Mucosa of stomach (tissue), 1 donor: Measurements from ENCODE around the gene AADACL2.

Experiments
- H3K27me3 ChIP-seq: one replicate; pipeline ENCODE4 v1.7.0; 2013; ENCODE audit warnings: mild to moderate bottlenecking, low read length; ENCODE audit not compliant: control insufficient read depth, insufficient read depth
- H3K36me3 ChIP-seq: one replicate; pipeline ENCODE4 v1.7.0; 2013; ENCODE audit warnings: low read length; ENCODE audit not compliant: control insufficient read depth, insufficient read depth
- H3K4me1 ChIP-seq: one replicate; pipeline ENCODE4 v1.7.0; 2013; ENCODE audit warnings: mild to moderate bottlenecking, low read length; ENCODE audit not compliant: control insufficient read depth, insufficient read depth
- H3K4me3 ChIP-seq: one replicate; pipeline ENCODE4 v1.7.0; 2013; ENCODE audit warnings: low read length
- H3K9ac ChIP-seq: one replicate; pipeline ENCODE4 v1.7.0; 2013; ENCODE audit warnings: mild to moderate bottlenecking, low read length, moderate library complexity
- H3K9me3 ChIP-seq: one replicate; pipeline ENCODE4 v1.7.0; 2013; ENCODE audit warnings: mild to moderate bottlenecking, low read length, moderate library complexity; ENCODE audit not compliant: control insufficient read depth
- donor health status: Pancreatic carcinoma.

The AADACL2 gene

DNA sequence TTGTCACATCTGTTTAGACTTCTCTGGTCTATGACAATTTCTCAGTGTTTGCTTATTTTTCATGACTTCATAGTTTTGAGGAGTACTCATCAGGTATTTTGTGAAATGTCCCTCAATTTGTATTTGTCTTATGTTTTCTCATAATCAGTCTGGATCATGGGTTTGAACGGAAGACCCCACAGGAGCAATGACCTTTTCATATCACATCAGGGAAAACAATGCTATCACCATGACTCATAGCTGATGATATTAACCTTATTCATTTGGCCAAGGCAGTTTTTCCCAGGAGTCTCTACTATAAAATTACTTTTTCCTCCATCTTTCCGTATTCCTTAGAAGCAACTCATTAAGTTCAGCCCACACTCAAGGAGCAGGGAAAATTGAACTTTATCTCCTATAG lies 32.7 kb downstream of the AADACL2 start:
- H3K27me3 ChIP-seq = no peaks in the 10 kb centered on the region
- H3K36me3 ChIP-seq = no peaks in the 10 kb centered on the region
- H3K9ac ChIP-seq = peak overlapping the region; percentile 68
- peaks cover 14% of the 10 kb centered on the region for H3K4me1 ChIP-seq
- no peaks in the 10 kb centered on the region for H3K9me3 ChIP-seq
- no peak overlapping the region for H3K4me3 ChIP-seq

DNA sequence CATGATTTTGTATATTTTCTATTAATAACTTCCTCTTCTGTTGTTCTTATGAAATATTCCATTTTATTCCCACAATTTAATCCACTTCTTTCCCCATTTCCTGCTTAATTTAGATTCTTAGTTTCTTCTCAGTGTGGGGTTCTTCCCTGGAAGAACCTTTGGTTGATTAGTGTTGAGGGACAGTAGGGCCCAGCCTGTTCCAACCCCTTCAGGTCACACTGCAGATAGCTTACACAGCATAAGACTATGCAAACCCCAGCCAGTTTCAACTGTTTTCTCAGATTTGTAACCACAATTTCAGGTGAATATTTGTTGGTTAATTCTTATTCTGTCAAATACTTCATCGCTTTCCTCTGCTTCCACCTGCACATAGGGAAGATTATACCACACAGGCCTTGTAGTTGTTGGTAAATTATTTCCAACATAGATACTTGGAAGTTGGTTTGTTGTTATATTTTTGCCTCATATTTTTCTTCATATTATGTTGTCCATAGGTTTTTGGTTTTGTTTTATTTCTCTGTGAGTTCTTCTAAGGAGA lies 34.7 kb downstream of the AADACL2 start:
- no peaks in the 10 kb centered on the region for H3K9me3 ChIP-seq
- no peak overlapping the region for H3K4me3 ChIP-seq
- H3K9ac ChIP-seq = peak overlapping the region; percentile 68
- peaks cover 20% of the 10 kb centered on the region for H3K4me1 ChIP-seq
- H3K27me3 ChIP-seq = no peaks in the 10 kb centered on the region
- no peaks in the 10 kb centered on the region for H3K36me3 ChIP-seq

DNA sequence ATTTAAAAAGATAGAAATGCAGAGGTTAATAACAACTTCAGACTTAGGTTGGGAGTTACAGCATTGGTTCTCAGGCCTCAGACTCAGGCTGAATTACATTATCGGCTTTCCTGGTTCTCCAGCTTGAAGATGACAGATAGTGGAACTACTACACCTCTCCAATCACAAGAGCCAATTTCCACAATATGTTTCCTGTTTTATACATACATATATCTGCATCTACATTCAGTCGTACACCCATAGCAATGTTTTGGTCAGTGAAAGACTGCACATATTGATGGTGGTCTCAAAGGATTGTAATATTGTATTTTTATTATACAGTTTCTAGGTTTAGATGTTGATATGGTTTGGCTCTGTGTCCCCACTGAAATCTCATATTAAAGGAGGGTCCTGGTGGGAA lies 35.4 kb downstream of the AADACL2 start:
- Histone ChIP-seq H3K36me3 (no peaks in the 10 kb centered on the region), H3K9me3 (no peaks in the 10 kb centered on the region), H3K9ac (peak overlapping the region; percentile 68), H3K4me3 (no peak overlapping the region), H3K4me1 (peaks cover 20% of the 10 kb centered on the region), H3K27me3 (no peaks in the 10 kb centered on the region)

DNA sequence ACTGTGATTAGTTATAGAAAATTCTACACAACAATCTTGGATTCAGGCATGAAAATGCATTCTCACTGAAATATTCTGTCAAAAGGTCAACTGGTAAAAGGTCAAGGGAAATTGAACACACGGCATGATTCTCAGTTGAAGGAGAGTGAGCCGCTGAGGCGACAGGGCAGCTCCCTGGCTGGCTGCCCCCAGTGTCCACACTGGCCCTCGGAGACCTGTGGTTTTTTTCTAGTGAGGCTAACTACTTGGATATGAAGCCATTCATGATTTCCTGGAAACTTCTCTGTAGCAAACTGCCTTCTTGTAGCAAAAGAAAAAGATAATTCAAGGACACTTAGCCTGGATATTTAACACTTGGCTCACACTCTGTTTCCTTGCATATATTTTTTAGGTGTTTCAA lies 37.2 kb downstream of the AADACL2 start:
- H3K9me3 ChIP-seq = no peaks in the 10 kb centered on the region
- H3K27me3 ChIP-seq = no peaks in the 10 kb centered on the region
- H3K4me3 ChIP-seq = no peak overlapping the region
- no peaks in the 10 kb centered on the region for H3K36me3 ChIP-seq
- peak overlapping the region; percentile 56 for H3K9ac ChIP-seq
- peaks cover 29% of the 10 kb centered on the region for H3K4me1 ChIP-seq

DNA sequence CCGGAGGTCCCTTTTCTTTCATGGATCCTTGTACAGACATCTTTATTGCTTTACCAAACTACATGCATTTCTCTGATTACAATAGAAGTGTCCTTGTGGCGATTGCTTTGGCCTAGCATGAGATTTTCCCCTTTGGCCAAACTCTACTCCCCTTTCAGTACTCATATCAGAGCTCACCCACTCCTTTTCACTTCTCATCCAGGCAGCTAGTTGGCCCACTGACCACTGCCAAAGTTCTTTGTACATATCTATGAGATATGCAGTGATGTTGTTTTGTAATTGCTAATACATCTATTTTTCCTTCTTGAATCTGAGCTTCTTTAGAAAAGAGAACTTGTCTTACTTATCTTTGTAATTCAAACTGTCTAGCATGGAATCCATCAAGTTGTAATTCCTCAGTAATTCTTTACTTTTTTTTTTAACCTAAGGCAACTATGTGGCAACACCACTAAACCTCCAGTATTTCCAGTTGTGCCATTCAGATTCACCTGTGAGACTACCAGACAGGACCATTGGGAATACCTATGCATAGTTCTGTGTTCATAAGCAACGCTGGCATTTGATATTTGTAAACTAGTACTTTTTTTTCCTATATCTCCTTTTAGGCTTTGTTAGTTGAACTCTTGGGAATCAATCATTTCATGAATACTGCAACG lies 39.2 kb downstream of the AADACL2 start:
- no peak overlapping the region for H3K4me3 ChIP-seq
- peaks cover 29% of the 10 kb centered on the region for H3K4me1 ChIP-seq
- H3K9me3 ChIP-seq = no peaks in the 10 kb centered on the region
- H3K36me3 ChIP-seq = no peaks in the 10 kb centered on the region
- no peak overlapping the region for H3K9ac ChIP-seq
- H3K27me3 ChIP-seq = no peaks in the 10 kb centered on the region

DNA sequence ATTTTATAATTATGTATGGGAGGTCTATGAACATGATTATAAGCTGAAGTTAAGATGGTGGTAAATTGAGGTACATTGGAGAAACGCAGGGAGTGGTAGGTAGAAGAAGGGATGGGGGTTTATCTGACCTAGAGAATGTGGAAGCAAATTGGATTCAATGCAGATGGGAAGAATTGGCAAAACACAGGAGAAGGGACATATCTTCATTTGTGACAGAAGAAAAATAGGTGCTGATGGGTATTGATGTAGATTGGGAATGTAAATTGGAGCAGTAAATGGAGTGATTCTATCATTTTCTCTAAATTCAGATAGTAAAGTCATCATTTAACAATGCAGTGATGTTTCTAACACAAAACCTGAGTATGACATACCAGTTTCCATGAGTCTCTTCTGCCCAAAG lies 40.5 kb downstream of the AADACL2 start:
- Histone ChIP-seq H3K9ac (no peak overlapping the region), H3K4me1 (peaks cover 28% of the 10 kb centered on the region), H3K9me3 (no peaks in the 10 kb centered on the region), H3K4me3 (no peak overlapping the region), H3K27me3 (no peaks in the 10 kb centered on the region), H3K36me3 (no peaks in the 10 kb centered on the region)

DNA sequence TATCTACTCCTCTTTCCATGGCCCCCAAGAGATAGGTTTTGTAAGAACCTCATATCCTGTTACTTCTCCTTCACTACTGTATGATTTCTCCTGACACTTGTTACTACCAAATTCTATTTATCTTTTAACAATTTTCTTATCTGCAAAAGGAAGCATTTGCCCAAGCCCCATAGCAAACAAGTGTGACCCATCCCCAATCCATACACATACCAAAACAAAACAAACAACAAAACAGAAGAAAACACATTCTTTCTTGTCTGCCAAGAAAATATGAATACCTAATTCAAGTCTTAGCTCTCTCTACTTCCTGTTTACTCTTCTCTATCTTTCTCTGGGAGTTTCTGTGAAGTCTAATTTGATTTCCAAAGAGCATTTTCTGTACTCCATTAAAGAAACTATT lies 41.2 kb downstream of the AADACL2 start:
- no peaks in the 10 kb centered on the region for H3K36me3 ChIP-seq
- H3K9ac ChIP-seq = no peak overlapping the region
- H3K4me3 ChIP-seq = no peak overlapping the region
- H3K9me3 ChIP-seq = no peaks in the 10 kb centered on the region
- H3K27me3 ChIP-seq = no peaks in the 10 kb centered on the region
- H3K4me1 ChIP-seq = peaks cover 22% of the 10 kb centered on the region

DNA sequence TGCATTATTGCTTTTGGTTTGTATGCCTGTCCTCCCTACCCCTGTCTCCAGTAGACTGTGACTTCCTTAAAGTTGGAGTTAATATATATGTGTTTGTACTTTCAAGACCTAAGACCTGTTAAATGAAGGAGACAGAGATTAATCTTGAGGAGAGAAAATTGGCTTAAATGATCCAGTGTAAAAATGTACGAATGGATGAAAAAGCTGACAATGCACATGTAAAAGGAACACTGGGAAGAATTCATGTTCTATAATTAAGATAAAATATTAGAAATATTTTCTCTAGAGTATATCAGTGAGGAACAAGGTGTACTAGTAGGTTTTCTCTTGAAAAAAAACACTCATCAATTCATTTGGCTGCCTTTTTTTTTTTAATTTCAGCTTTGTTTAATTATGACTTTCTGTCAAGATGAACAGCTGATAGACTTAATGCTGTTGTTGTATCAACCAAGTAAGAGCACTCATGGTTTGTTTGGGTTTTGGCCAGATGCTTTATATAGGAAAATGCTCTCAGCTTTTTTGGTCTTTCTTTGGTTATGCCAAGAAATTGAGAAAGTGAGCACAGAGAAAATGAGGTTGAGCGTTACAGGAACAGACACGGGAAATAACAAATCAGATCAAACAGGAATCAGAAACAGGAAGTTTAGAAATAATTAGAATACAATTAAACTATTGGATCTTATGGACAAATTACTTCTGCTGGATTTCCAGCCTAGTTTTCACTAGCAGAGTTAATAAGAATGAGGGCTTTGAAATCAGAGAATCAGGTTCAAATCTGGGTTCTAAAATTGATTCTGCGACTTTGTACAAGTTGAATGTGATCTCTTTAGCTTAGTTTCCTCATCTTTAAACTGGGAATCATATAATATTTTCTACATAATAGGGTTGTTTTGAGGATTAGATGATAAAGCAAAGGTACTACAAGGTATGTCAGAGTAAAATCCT lies 41.9 kb downstream of the AADACL2 start:
- no peak overlapping the region for H3K4me3 ChIP-seq
- H3K27me3 ChIP-seq = no peaks in the 10 kb centered on the region
- H3K9me3 ChIP-seq = no peaks in the 10 kb centered on the region
- peaks cover 21% of the 10 kb centered on the region for H3K4me1 ChIP-seq
- H3K9ac ChIP-seq = no peak overlapping the region
- no peaks in the 10 kb centered on the region for H3K36me3 ChIP-seq

DNA sequence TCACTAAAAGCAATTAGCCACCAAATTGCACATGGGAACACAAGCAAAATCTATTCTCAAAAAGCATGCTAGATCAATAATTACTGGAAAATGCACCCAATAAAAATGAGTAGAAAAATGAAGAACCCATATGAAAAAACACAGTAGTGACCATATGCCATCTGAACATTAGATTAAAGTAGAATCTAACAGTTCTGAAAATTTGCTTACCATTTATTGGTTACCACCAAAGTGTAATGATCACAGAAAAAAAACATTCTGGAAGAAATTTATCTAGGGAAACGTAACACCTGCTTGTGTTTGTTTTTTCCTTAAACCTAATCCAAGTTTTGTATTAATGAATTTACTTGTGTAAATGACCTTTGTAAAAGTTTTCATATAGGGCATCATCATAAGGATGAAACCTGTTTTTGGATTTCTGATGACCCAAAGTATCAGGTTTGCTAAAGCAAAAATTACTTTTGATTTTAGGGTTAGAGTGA lies 42.6 kb downstream of the AADACL2 start:
- Histone ChIP-seq H3K36me3 (no peaks in the 10 kb centered on the region), H3K4me3 (no peak overlapping the region)

DNA sequence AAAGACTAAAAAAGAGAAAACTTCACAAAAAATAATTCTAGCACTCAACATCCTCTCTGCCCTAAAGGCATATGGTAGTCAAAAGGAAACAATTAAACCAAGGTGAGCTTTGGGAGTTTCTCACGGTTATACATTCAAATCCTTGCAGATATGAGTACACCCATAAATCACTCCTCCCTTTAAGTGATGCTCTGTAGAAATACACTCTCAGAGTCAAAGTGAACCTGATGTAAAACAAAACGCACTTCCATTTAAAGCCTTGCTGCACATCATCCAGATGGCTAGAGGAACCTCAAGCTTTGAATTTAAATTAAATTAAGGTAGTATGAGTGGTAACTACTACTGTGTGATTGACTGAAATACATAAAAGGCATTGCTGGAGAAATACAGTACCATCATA lies 44.2 kb downstream of the AADACL2 start:
- H3K9ac ChIP-seq = no peak overlapping the region
- H3K4me1 ChIP-seq = peaks cover 9% of the 10 kb centered on the region
- no peak overlapping the region for H3K4me3 ChIP-seq
- H3K36me3 ChIP-seq = no peaks in the 10 kb centered on the region
- H3K27me3 ChIP-seq = no peaks in the 10 kb centered on the region
- no peaks in the 10 kb centered on the region for H3K9me3 ChIP-seq

More for the DNA sequence above, 42.6 kb downstream of the AADACL2 start:
- Histone ChIP-seq H3K9ac (no peak overlapping the region), H3K9me3 (no peaks in the 10 kb centered on the region), H3K4me1 (peaks cover 17% of the 10 kb centered on the region), H3K27me3 (no peaks in the 10 kb centered on the region)

DNA sequence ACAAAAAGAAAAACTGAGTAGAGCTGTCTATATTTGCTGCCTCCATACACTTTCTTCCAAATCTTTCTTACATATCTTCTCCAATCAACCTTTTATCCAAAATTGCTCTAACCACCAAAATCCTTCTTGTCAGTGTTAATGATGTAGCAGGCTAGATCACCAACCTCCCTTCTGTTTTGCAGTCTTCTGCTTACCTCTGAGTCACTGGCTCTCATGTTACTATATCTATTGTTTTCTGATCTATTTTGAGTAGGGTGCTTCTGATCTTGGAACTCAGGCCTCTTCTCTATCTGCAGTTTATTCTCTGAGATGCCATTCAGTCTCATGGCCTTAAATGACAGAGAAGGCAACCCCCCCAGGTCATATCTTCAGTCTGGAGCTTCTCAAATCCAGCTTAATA lies 53.9 kb downstream of the AADACL2 start:
- Histone ChIP-seq H3K4me1 (no peaks in the 10 kb centered on the region), H3K9me3 (no peaks in the 10 kb centered on the region), H3K27me3 (no peaks in the 10 kb centered on the region), H3K36me3 (no peaks in the 10 kb centered on the region), H3K9ac (no peak overlapping the region), H3K4me3 (no peak overlapping the region)

DNA sequence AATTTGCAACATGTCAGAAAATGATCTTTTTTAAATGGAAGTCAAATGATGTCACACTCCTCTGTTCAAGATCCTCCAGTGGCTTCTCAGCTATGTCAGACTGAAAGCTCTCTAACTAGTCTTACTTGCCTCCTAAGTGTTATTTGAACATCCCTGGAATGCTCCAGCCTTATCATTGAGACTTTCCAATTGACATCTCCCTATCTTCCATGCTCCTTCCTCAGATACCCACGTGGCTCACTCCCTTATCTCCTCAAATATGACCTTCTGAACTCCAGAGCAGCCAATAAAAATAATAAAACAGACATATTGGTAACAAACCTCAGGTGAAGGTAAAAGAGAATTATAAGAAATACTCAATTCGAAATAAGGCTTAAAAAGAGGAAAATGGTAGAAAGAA lies 54.7 kb downstream of the AADACL2 start:
- no peaks in the 10 kb centered on the region for H3K36me3 ChIP-seq
- H3K27me3 ChIP-seq = no peaks in the 10 kb centered on the region
- H3K9me3 ChIP-seq = no peaks in the 10 kb centered on the region
- H3K4me3 ChIP-seq = no peak overlapping the region
- H3K4me1 ChIP-seq = no peaks in the 10 kb centered on the region
- no peak overlapping the region for H3K9ac ChIP-seq
